Heart left ventricle (tissue), 16 donors: Measurements from ENCODE around the gene SORBS1. TPM values are rescaled to one million over a fixed set of nuclear protein-coding genes. Genes with fewer than 3 reads are reported as not detected.

Source experiments
- ATAC-seq, 4 donors: fragments of 200-7000 bp; cut with Tn5 transposase; one replicate each; pipeline ENCODE4 v1.9.1; 2020 to 2022; ENCODE audit warnings: moderate library complexity in 4 of 4, mild to moderate bottlenecking in 3 of 4, moderate number of reproducible peaks in 1 of 4
- DNase-seq, 5 donors: peaks; one replicate each; pipeline ENCODE4 v3.0.0-alpha.2; 2020
- H3K27ac ChIP-seq, 12 donors: fragments of 200-600 bp; sonication (generic) in 4 of 12; one replicate each; pipeline versions ENCODE4 v1.5.0 to v1.8.0; 2016 to 2022; ENCODE audit warnings: mild to moderate bottlenecking in 2 of 12
- H3K27me3 ChIP-seq, 9 donors: fragments of 200-600 bp; sonication (generic) in 2 of 9; one replicate each; pipeline versions ENCODE4 v1.5.1 to v1.8.0; 2016 to 2022; ENCODE audit warnings: mild to moderate bottlenecking in 3 of 9
- H3K36me3 ChIP-seq, 9 donors: fragments of 200-600 bp; sonication (generic) in 2 of 9; one replicate each; pipeline versions ENCODE4 v1.5.0 to v1.8.0; 2018 to 2022; ENCODE audit warnings: mild to moderate bottlenecking in 2 of 9
- H3K4me1 ChIP-seq, 12 donors: fragments of 200-600 bp; sonication (generic) in 4 of 12; one replicate each; pipeline versions ENCODE4 v1.5.0 to v1.8.0; 2016 to 2022; ENCODE audit warnings: mild to moderate bottlenecking in 3 of 12
- H3K4me3 ChIP-seq, 12 donors: fragments of 200-600 bp; sonication (generic) in 4 of 12; one replicate each; pipeline versions ENCODE4 v1.5.0 to v1.8.0; 2017 to 2022; ENCODE audit warnings: mild to moderate bottlenecking in 9 of 12, moderate library complexity in 4 of 12
- H3K9me3 ChIP-seq, 12 donors: fragments of 200-600 bp; sonication (generic) in 4 of 12; one replicate each; pipeline versions ENCODE4 v1.5.0 to v1.8.0; 2016 to 2022; ENCODE audit warnings: mild to moderate bottlenecking in 1 of 12
- CTCF ChIP-seq, 12 donors: fragments of 200-600 bp; sonication (generic) in 4 of 12; IDR thresholded peaks; one replicate each; pipeline versions ENCODE4 v1.5.0 to v1.8.0; 2018 to 2022; ENCODE audit warnings: antibody characterized with exemption in 12 of 12, mild to moderate bottlenecking in 5 of 12
- POLR2A ChIP-seq, 2 donors: fragments of 450-650 bp; IDR thresholded peaks; one replicate each; pipeline ENCODE4 v1.6.1; 2017; ENCODE audit warnings: antibody characterized with exemption in 2 of 2, mild to moderate bottlenecking in 2 of 2, moderate library complexity in 2 of 2
- WGBS, 4 donors: extraction: QIAGEN DNeasy Blood & Tissue Kit in 2 of 4; methylation state at CpG; one replicate each; pipeline versions ENCODE4 v1.1.5 to v1.1.7; 2013 to 2018; 5-methylcytosine and 5-hydroxymethylcytosine counted together
- intact Hi-C, 10 donors: fragments of 100-400 bp; cut with DNase I; formaldehyde crosslinking; loops; one replicate each; pipeline versions ENCODE4 v1.11.1 to v1.14.2; 2022
- polyA plus RNA-seq, 2 donors: library from polyadenylated mRNA; stranded (reverse); fragments of 200-250 nt; gene quantifications; one replicate each; pipeline ENCODE4 v1.2.3, GENCODE V29; 2013
- total RNA-seq, 9 donors: library from RNA; depleted of rRNA in 2 of 9; stranded (reverse); fragments of >200 nt in 2 of 9; fragmentation: NEBNext Ultra II Directional in 3 of 9; extraction: Animal tissue kit (Norgen Biotek cat#: 25700) in 3 of 9; gene quantifications; one replicate each; pipeline versions ENCODE4 v1.1.0 to v1.2.4, GENCODE V29; 2016 to 2023
- donor health status: ischemic (EF 13 %, LVEDD 7.1; RV severe dilation, severe dysfunction).
- donor health status: healthy with polysubstance abuse.
- donor health status: DM: no; HTN: yes; CAD: no.
- donor health status: DM: no; HTN: no; CAD: no.
- donor health status: ischemic (EF 25% LVEDD 6.9; RV normal size, moderate dysfunction).
- donor health status: ischemic (EF 25% LVEDD 5.7; RV mildly dilated, moderate dysfunction).
- donor health status: healthy.
- donor health status: DM: yes; HTN: yes; CAD: no.
- donor health status: ischemic (EF 35%, LVEDD 5.7; RV mildly dilated, moderate dysfunction).
- donor health status: nonischemic (EF 11% LVEDD 7.7; RV severe dilation, severe dysfunction).
- donor health status: DM: yes; HTN: yes; CAD: no.
- donor health status: PGD.
- donor health status: ischemic (EF 29% LVEDD 5.4; RV normal size, mild dysfunction).
- donor health status: nonischemic (EF 23%, LVEDD 6.1; RV moderate dilation, normal function).

SORBS1 gene
- total and polyA plus RNA-seq, 11 donors, result 355 to 1,440 (median 886) TPM

GRCh38 chr10:95504246-95504691 lies 56.9 kb downstream of the SORBS1 start:
- DNase-seq, result no peak

DNA sequence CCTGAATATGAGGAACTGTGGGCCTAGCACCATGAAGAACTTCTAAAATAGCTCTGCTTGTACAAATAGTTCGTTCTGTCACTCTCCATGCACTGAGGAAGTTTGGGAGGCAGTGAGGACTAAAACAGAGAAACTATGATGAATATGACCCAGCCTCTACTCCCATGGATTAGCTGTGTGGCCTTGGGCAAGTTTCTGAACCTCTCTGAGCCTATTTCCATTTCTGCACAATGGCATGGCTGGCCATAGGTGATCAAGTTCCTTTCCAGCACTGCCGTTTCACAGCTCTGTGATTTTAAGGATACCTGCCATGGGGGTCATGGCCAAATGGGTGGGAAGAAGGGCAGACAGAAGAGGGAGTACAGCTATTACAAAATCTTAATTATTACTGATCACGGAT lies 57.6 kb downstream of the SORBS1 start:
- DNase-seq (no peak), ATAC-seq (no peak)
- WGBS, 4 donors, result 63 to 76% (median 70%) methylated on average over 3 of the region's 3 CpGs
- intact Hi-C loops, result loop anchor here in 1 of 10 donors (10.0 kb wide), 1 partner anchor 51 kb away; no protein-coding TSS in a partner anchor
- Histone ChIP-seq H3K27me3 (no peaks in the 10 kb centered on the region), H3K36me3 (peaks cover 0 to 9% (median 0%) of the 10 kb centered on the region in 9 donors), H3K4me1 (peaks cover 3 to 95% (median 72%) of the 10 kb centered on the region in 12 donors), H3K9me3 (no peaks in the 10 kb centered on the region), H3K4me3 (no peak overlapping the region), H3K27ac (peak overlapping the region in 10 of 12 donors; percentile 14 to 91 (median 85))
- TF ChIP-seq POLR2A (IDR thresholded peaks at IDR 0.05) (no peak), CTCF (IDR thresholded peaks at IDR 0.05) (no peak)

More at GRCh38 chr10:95504246-95504691, 56.9 kb downstream of the SORBS1 start:
- Histone ChIP-seq H3K36me3 (peaks cover 0 to 9% (median 0%) of the 10 kb centered on the region in 9 donors), H3K27me3 (no peaks in the 10 kb centered on the region), H3K4me1 (peaks cover 3 to 99% (median 79%) of the 10 kb centered on the region in 12 donors), H3K4me3 (no peak overlapping the region), H3K9me3 (no peaks in the 10 kb centered on the region), H3K27ac (peak overlapping the region in 8 of 12 donors; percentile 61 to 91 (median 86))
- TF ChIP-seq CTCF (IDR thresholded peaks at IDR 0.05), result no peak
- TF ChIP-seq POLR2A (IDR thresholded peaks at IDR 0.05), result no peak
- no peak for ATAC-seq
- WGBS, 4 donors, result 61 to 75% (median 72%) methylated on average over 4 of the region's 4 CpGs
- intact Hi-C loops, result loop anchor here in 1 of 10 donors (10.0 kb wide), 1 partner anchor 51 kb away; no protein-coding TSS in a partner anchor

- H3K4me1 ChIP-seq, result peaks cover 3 to 94% (median 67%) of the 10 kb centered on the region in 12 donors
- H3K27ac ChIP-seq, result peak overlapping the region in 8 of 12 donors; percentile 57 to 91 (median 86)
- H3K36me3 ChIP-seq, result peaks cover 0 to 9% (median 0%) of the 10 kb centered on the region in 9 donors
- no peak overlapping the region for H3K4me3 ChIP-seq
- TF ChIP-seq POLR2A (IDR thresholded peaks at IDR 0.05) (no peak), CTCF (IDR thresholded peaks at IDR 0.05) (no peak)
- DNase-seq (no peak), ATAC-seq (peak in 3 of 4 donors; percentile 27 to 54 (median 53))
- H3K27me3 ChIP-seq, result no peaks in the 10 kb centered on the region
- H3K9me3 ChIP-seq, result no peaks in the 10 kb centered on the region
- intact Hi-C loops, result loop anchor here in 1 of 10 donors (10.0 kb wide), 1 partner anchor 52 kb away; no protein-coding TSS in a partner anchor
These were observed 58.2 kb downstream of the SORBS1 start for GRCh38 chr10:95503001-95503400.

DNA sequence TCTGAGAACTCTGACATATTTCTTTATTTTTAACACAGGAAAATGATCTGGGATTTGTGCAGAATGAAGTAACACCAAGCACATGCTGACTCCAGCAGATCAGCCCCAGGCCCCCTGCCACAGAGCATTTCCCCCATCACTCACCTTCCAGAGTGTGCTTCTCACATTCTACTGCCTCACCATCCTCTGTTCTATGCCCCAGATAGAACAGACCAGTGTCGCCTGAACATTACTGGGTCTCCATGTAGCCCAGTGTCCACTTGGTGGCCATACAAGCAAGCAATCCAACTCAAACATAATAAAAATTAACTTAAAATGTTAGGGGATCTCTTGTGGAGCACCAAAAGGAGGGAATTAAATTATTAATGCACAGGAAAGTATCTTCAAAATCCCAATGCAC lies 58.8 kb downstream of the SORBS1 start:
- Histone ChIP-seq H3K27me3 (no peaks in the 10 kb centered on the region), H3K4me3 (no peak overlapping the region), H3K27ac (peak overlapping the region in 9 of 12 donors; percentile 1 to 91 (median 85)), H3K36me3 (peaks cover 0 to 9% (median 0%) of the 10 kb centered on the region in 9 donors), H3K4me1 (peaks cover 3 to 94% (median 64%) of the 10 kb centered on the region in 12 donors), H3K9me3 (no peaks in the 10 kb centered on the region)
- DNase-seq (no peak), ATAC-seq (peak in 1 of 4 donors; percentile 34)
- peak in 1 of 12 donors; percentile 7 for TF ChIP-seq CTCF (IDR thresholded peaks at IDR 0.05)
- no peak for TF ChIP-seq POLR2A (IDR thresholded peaks at IDR 0.05)
- intact Hi-C loops, result loop anchor here in 1 of 10 donors (10.0 kb wide), 1 partner anchor 52 kb away; no protein-coding TSS in a partner anchor
- WGBS, 4 donors, result 63 to 86% (median 79%) methylated on average over 1 of the region's 1 CpG
